SK-N-SH (cell line): ENCODE measurements around the gene AGR3. TPM values are rescaled to one million over a fixed set of nuclear protein-coding genes. Genes with fewer than 3 reads are reported as not detected.

ENCODE experiments used
- CTCF ChIA-PET: fragments of 300-600, 350-600 bp; formaldehyde crosslinking; extraction: SDS; loops from one replicate; lab custom pipeline; 2021; lab: Yijun Ruan, JAX
- POLR2A ChIA-PET: fragments of 350-600 bp; sonication (Branson Sonifier 250); formaldehyde crosslinking; extraction: SDS; loops from one replicate; lab custom pipeline; 2020; ENCODE audit warnings: antibody characterized with exemption, inconsistent platforms; lab: Yijun Ruan, JAX
- DNase-seq: peaks from one replicate; pipeline ENCODE4 v3.0.0; 2012
- H2AFZ ChIP-seq: fragments of 200-600 bp; sonication (generic); 2 replicates; pipeline ENCODE4 v1.8.1; 2016; ENCODE audit warnings: antibody characterized with exemption, mild to moderate bottlenecking, low read depth
- H3F3A ChIP-seq: fragments of 200-600 bp; sonication (generic); replicated peaks from 2 replicates; pipeline ENCODE3; 2016; ENCODE audit warnings: antibody characterized with exemption, mild to moderate bottlenecking; ENCODE audit not compliant: insufficient read depth
- H3K27ac ChIP-seq, 2 experiments: fragments of 200-500 bp in 1 of 2; fragments of 200-600 bp in 1 of 2; sonication (Bioruptor generic) in 1 of 2; sonication (generic), shearing (Covaris generic) in 1 of 2; 2 replicates each; pipeline versions ENCODE4 v1.5.1 to v1.6.1; 2014 to 2016; ENCODE audit warnings: low read depth in 2 of 2, inconsistent platforms in 1 of 2, low read length in 1 of 2, mild to moderate bottlenecking in 1 of 2, mixed read lengths in 1 of 2
- H3K27me3 ChIP-seq: fragments of 200-600 bp; sonication (generic), shearing (Covaris generic); 2 replicates; pipeline ENCODE4 v1.6.1; 2016; ENCODE audit warnings: mixed run types; ENCODE audit not compliant: insufficient read depth
- H3K36me3 ChIP-seq, 2 experiments: fragments of 200-500 bp in 1 of 2; fragments of 200-600 bp in 1 of 2; sonication (Bioruptor generic) in 1 of 2; sonication (generic) in 1 of 2; replicated peaks in 1 of 2; 2 replicates each; pipeline versions ENCODE3 to v1.5.1; 2014 to 2016; ENCODE audit warnings: low read length in 1 of 2, mild to moderate bottlenecking in 1 of 2; ENCODE audit not compliant: insufficient read depth in 2 of 2, control insufficient read depth in 1 of 2
- H3K4me1 ChIP-seq, 2 experiments: fragments of 200-500 bp in 1 of 2; fragments of 200-600 bp in 1 of 2; sonication (Bioruptor generic) in 1 of 2; sonication (generic), shearing (Covaris generic) in 1 of 2; 2 replicates each; pipeline versions ENCODE4 v1.5.1 to v1.6.1; 2014 to 2016; ENCODE audit warnings: low read depth in 1 of 2, low read length in 1 of 2, mixed run types in 1 of 2; ENCODE audit not compliant: insufficient read depth in 2 of 2, control insufficient read depth in 1 of 2
- H3K4me2 ChIP-seq: fragments of 200-600 bp; sonication (generic), shearing (Covaris generic); 2 replicates; pipeline ENCODE4 v1.6.1; 2017; ENCODE audit warnings: mixed run types
- H3K4me3 ChIP-seq, 2 experiments: fragments of 200-500 bp in 1 of 2; fragments of 200-600 bp in 1 of 2; sonication (Bioruptor generic) in 1 of 2; sonication (generic), shearing (Covaris generic) in 1 of 2; 2 replicates each; pipeline versions ENCODE4 v1.5.1 to v1.8.1; 2014 to 2016; ENCODE audit warnings: low read depth in 2 of 2, inconsistent platforms in 1 of 2, low read length in 1 of 2, mild to moderate bottlenecking in 1 of 2, mixed read lengths in 1 of 2, moderate library complexity in 1 of 2
- H3K79me2 ChIP-seq: fragments of 200-600 bp; sonication (generic); 2 replicates; pipeline ENCODE4 v1.8.1; 2017; ENCODE audit warnings: mild to moderate bottlenecking; ENCODE audit not compliant: insufficient read depth
- H3K9ac ChIP-seq: fragments of 200-600 bp; sonication (generic); 2 replicates; pipeline ENCODE4 v1.6.1; 2017; ENCODE audit warnings: mixed run types
- H3K9me2 ChIP-seq: fragments of 200-600 bp; sonication (generic); 2 replicates; pipeline ENCODE4 v1.6.1; 2017; ENCODE audit warnings: mixed run types
- H3K9me3 ChIP-seq: fragments of 200-600 bp; sonication (generic); 2 replicates; pipeline ENCODE4 v1.6.1; 2017; ENCODE audit warnings: mixed run types, mild to moderate bottlenecking, moderate library complexity
- H4K20me1 ChIP-seq: fragments of 200-600 bp; sonication (generic); 2 replicates; pipeline ENCODE4 v1.6.1; 2017; ENCODE audit warnings: mild to moderate bottlenecking, mixed run types; ENCODE audit not compliant: insufficient read depth
- CHD2 ChIP-seq: fragments of 150-350 bp; IDR thresholded peaks from 2 replicates; pipeline ENCODE4 v1.6.1; 2018; ENCODE audit warnings: low read length; ENCODE audit not compliant: partially characterized antibody
- ELF1 ChIP-seq: IDR thresholded peaks from 2 replicates; pipeline ENCODE4 v1.4.0; 2012
- FOXJ3 ChIP-seq: sonication (generic); formaldehyde crosslinking; IDR thresholded peaks from 2 replicates; pipeline ENCODE4 v1.5.1; 2020; ENCODE audit warnings: mild to moderate bottlenecking, missing genetic modification reagents
- GABPA ChIP-seq: IDR thresholded peaks from 2 replicates; pipeline ENCODE4 v1.4.0; 2012; ENCODE audit warnings: low read depth, mild to moderate bottlenecking
- IRF3 ChIP-seq: fragments of 150-350 bp; IDR thresholded peaks from 2 replicates; pipeline ENCODE4 v1.6.1; 2016; ENCODE audit warnings: mild to moderate bottlenecking, low read depth, low read length
- MEF2A ChIP-seq: IDR thresholded peaks from 2 replicates; pipeline ENCODE4 v1.4.0; 2012; ENCODE audit warnings: low read depth, borderline replicate concordance
- NRF1 ChIP-seq: IDR thresholded peaks from 2 replicates; pipeline ENCODE4 v1.6.1; 2012; ENCODE audit warnings: low read depth, mild to moderate bottlenecking, low read length
- POLR2AphosphoS5 ChIP-seq: IDR thresholded peaks from 2 replicates; pipeline ENCODE4 v1.6.1; 2012; ENCODE audit warnings: low read depth, low read length
- RCOR1 ChIP-seq: fragments of 150-350 bp; IDR thresholded peaks from 2 replicates; pipeline ENCODE4 v1.6.1; 2017; ENCODE audit warnings: antibody characterized with exemption, low read length
- REST ChIP-seq: IDR thresholded peaks from 2 replicates; pipeline ENCODE4 v1.6.1; 2012; ENCODE audit warnings: mild to moderate bottlenecking, low read depth, low read length, moderate library complexity
- RFX5 ChIP-seq: IDR thresholded peaks from 2 replicates; pipeline ENCODE4 v1.6.1; 2012; ENCODE audit warnings: mild to moderate bottlenecking, improper control_type of control experiment, low read length
- TAF1 ChIP-seq: IDR thresholded peaks from 2 replicates; pipeline ENCODE4 v1.6.1; 2012; ENCODE audit warnings: low read depth, mild to moderate bottlenecking, low read length, moderate library complexity, borderline replicate concordance
- TEAD4 ChIP-seq: IDR thresholded peaks from 2 replicates; pipeline ENCODE4 v1.4.0; 2012; ENCODE audit warnings: mild to moderate bottlenecking, borderline replicate concordance; ENCODE audit not compliant: insufficient read depth
- USF1 ChIP-seq: IDR thresholded peaks from 2 replicates; pipeline ENCODE4 v1.4.0; 2012; ENCODE audit warnings: low read depth, borderline replicate concordance
- WGBS: methylation state at CpG from one replicate; pipeline ENCODE4 v1.1.6; 2017; ENCODE audit warnings: low lambda C conversion rate; 5-methylcytosine and 5-hydroxymethylcytosine counted together
- polyA plus RNA-seq, 3 experiments: library from polyadenylated mRNA; depleted of rRNA; stranded (reverse); fragments of >200 nt; gene quantifications; 2 replicates each; pipeline ENCODE4 v1.2.3, GENCODE V29; 2012

The AGR3 gene
- polyA plus RNA-seq, 1 of the 3 experiments (the other 2 are of a cell fraction) = not detected

- CTCF ChIA-PET = no interaction called here
These were observed 22.3 kb upstream of the AGR3 start for GRCh38 chr7:16904076-16904475.

More at GRCh38 chr7:16904076-16904475, 22.3 kb upstream of the AGR3 start:
- no peak for TF ChIP-seq ELF1
- no peak for TF ChIP-seq RFX5
- no peak for TF ChIP-seq TAF1
- no peak for TF ChIP-seq MEF2A
- no peak for TF ChIP-seq NRF1
- TF ChIP-seq RCOR1 = no peak
- no peak for TF ChIP-seq CHD2
- TF ChIP-seq USF1 = no peak
- TF ChIP-seq GABPA = no peak
- TF ChIP-seq FOXJ3 (CRISPR knock-in tag) = no peak
- TF ChIP-seq POLR2AphosphoS5 = no peak
- TF ChIP-seq TEAD4 = no peak
- no peak for TF ChIP-seq REST
- TF ChIP-seq IRF3 = no peak
- Histone ChIP-seq H3K4me1 (no peaks in the 10 kb centered on the region), H3K9me3 (no peaks in the 10 kb centered on the region; the same call in 1 of the 2 replicates), H2AFZ (no peak overlapping the region), H3K27me3 (no peaks in the 10 kb centered on the region), H3K9ac (no peak overlapping the region), H3K27ac (no peak overlapping the region), H3F3A (no peaks in the 10 kb centered on the region), H3K4me3 (no peak overlapping the region), H4K20me1 (no peaks in the 10 kb centered on the region), H3K79me2 (no peaks in the 10 kb centered on the region), H3K9me2 (no peaks in the 10 kb centered on the region), H3K4me2 (no peak overlapping the region), H3K36me3 (no peaks in the 10 kb centered on the region)
- no peak for DNase-seq
- POLR2A ChIA-PET = no interaction called here
- 12% methylated on average over 2 of the region's 2 CpGs for WGBS
